Ascending aorta (tissue), 2 donors: ENCODE data around the gene TMED8. TPM values are rescaled to one million over a fixed set of nuclear protein-coding genes. Genes with fewer than 3 reads are reported as not detected.

ENCODE experiments used
- DNase-seq, 2 donors: peaks; one replicate each; pipeline ENCODE4 v3.0.0-alpha.2; 2019; ENCODE audit warnings: low spot score in 2 of 2
- H3K27ac ChIP-seq, 2 donors: fragments of 200-600 bp; sonication (generic); one replicate each; pipeline ENCODE4 v1.5.1; 2016 to 2017; ENCODE audit warnings: mild to moderate bottlenecking in 1 of 2
- H3K27me3 ChIP-seq: fragments of 200-600 bp; sonication (generic); one replicate; pipeline ENCODE4 v1.5.1; 2017
- H3K36me3 ChIP-seq, 2 donors: fragments of 200-600 bp; sonication (generic); one replicate each; pipeline ENCODE4 v1.5.1; 2016
- H3K4me1 ChIP-seq, 2 donors: fragments of 200-600 bp; sonication (generic); one replicate each; pipeline ENCODE4 v1.5.1; 2016 to 2017; ENCODE audit warnings: mild to moderate bottlenecking in 1 of 2
- H3K4me3 ChIP-seq, 2 donors: fragments of 200-600 bp; sonication (generic); one replicate each; pipeline ENCODE4 v1.5.1; 2016 to 2017; ENCODE audit warnings: mild to moderate bottlenecking in 1 of 2
- H3K9me3 ChIP-seq, 2 donors: fragments of 200-600 bp; sonication (generic); one replicate each; pipeline ENCODE4 v1.5.1; 2016
- CTCF ChIP-seq, 3 experiments: fragments of 200-600 bp in 2 of 3; fragments of 450-650 bp in 1 of 3; sonication (generic) in 2 of 3; IDR thresholded peaks; one replicate each; pipeline ENCODE4 v1.5.1; 2016 to 2019; ENCODE audit warnings: antibody characterized with exemption in 3 of 3, mild to moderate bottlenecking in 1 of 3, moderate library complexity in 1 of 3
- intact Hi-C: fragments of 100-400 bp; cut with DNase I; formaldehyde crosslinking; loops from one replicate; pipeline ENCODE4 v1.15.1; 2023
- total RNA-seq: library from RNA; depleted of rRNA; stranded (reverse); fragments of >200 nt; gene quantifications from one replicate; pipeline ENCODE4 v1.1.0, GENCODE V29; 2016

Gene TMED8, protein sequence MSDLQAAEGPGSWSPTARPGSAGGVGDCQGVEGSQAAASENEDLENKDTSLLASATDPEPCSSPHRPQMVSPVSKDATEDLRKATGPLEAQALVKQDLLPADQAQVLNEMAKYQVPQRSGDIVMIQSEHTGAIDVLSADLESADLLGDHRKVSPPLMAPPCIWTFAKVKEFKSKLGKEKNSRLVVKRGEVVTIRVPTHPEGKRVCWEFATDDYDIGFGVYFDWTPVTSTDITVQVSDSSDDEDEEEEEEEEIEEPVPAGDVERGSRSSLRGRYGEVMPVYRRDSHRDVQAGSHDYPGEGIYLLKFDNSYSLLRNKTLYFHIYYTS
- total RNA-seq: 3.7 TPM

GRCh38 chr14:77376771-77377501 lies at the start of gene TMED8, which contains the start of gene SAMD15:
Gene TMED8, minus strand, starts transcription at chr14:77377094. Its CDS starts 41 bp downstream, at chr14:77377053.
Gene SAMD15, plus strand, starts transcription at chr14:77377379. Its CDS starts 40 bp downstream, at chr14:77377419.
- Histone ChIP-seq H3K4me1 (peaks cover 3 to 12% of the 10 kb centered on the region in 2 donors), H3K27ac (peak within 1 kb of the TSS; percentile 71 to 79), H3K9me3 (no peaks in the 10 kb centered on the region), H3K27me3 (no peaks in the 10 kb centered on the region), H3K36me3 (no peaks in the 10 kb centered on the region), H3K4me3 (peak within 1 kb of the TSS; percentile 94 to 97)
- TF ChIP-seq CTCF (IDR thresholded peaks at IDR 0.05): peak in 2 of 3 experiments; percentile 32 to 39
- intact Hi-C loops: loop anchor here (1.0 kb wide), 2 partner anchors 56 to 80 kb away; partner anchors contain the start of genes GSTZ1 and VIPAS39
- peak; percentile 25 to 86 for DNase-seq

GRCh38 chr14:77426396-77426795 lies 49.5 kb upstream of the TMED8 start:
- intact Hi-C loops: no loop called here
- H3K27ac ChIP-seq: no peak overlapping the region
- peaks cover 71 to 99% of the 10 kb centered on the region in 2 donors for H3K36me3 ChIP-seq
- no peak for DNase-seq
- no peak overlapping the region for H3K4me3 ChIP-seq
- no peak for TF ChIP-seq CTCF (IDR thresholded peaks at IDR 0.05)
- no peaks in the 10 kb centered on the region for H3K4me1 ChIP-seq
- no peaks in the 10 kb centered on the region for H3K9me3 ChIP-seq
- H3K27me3 ChIP-seq: no peaks in the 10 kb centered on the region

DNA sequence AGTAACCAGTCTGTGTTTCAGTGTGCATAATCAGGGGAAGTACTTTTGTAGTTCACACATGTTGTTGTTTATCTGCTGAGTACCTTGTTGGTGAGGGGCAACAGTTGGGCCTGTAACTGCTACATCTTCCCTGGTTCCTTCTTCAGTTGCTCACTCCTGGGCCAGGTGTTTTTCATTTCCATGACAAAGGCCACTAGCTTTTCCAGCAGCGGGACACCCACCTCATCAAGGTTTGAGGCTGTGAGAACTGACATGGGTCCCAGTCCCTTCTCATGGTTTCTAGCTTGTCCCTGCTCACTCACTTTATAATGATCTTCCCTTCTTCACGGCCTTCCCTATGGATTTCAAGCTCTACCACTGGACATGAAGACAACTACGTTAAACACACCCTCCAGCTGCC lies 48.0 kb upstream of the TMED8 start:
- H3K4me3 ChIP-seq: no peak overlapping the region
- no peak for DNase-seq
- peaks cover 70 to 89% of the 10 kb centered on the region in 2 donors for H3K36me3 ChIP-seq
- peaks cover 6 to 14% of the 10 kb centered on the region in 2 donors for H3K9me3 ChIP-seq
- no peaks in the 10 kb centered on the region for H3K27me3 ChIP-seq
- no peaks in the 10 kb centered on the region for H3K4me1 ChIP-seq
- TF ChIP-seq CTCF (IDR thresholded peaks at IDR 0.05): no peak
- intact Hi-C loops: no loop called here
- H3K27ac ChIP-seq: no peak overlapping the region

DNA sequence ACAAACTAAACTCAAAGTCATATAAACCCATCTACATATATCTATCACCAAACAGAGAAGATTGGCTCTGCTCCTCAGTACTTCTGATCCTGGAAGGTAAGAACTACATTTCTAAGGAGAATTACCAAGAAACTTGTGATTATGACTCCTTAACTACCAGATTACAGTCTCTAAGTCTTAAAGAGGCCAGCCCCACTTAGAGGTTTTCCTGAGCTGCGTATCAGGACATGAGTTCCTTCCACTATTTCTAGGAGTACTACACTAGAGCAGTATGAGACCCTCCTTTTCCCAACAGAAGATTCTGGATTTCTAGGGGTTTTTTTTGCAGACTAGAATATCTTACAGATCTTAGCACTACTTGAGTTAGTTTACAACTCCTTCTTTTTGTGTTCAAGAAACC lies 46.5 kb upstream of the TMED8 start, which contains the start of gene NOXRED1:
Gene NOXRED1 (minus strand): TSS at position 101 of the 400 bp plus-strand sequence. CDS start 634 bp downstream, outside the sequence.
- DNase-seq: no peak
- Histone ChIP-seq H3K36me3 (peaks cover 56 to 75% of the 10 kb centered on the region in 2 donors), H3K4me3 (no peak within 1 kb of the TSS), H3K9me3 (peaks cover 10 to 28% of the 10 kb centered on the region in 2 donors), H3K27ac (no peak within 1 kb of the TSS), H3K27me3 (no peaks in the 10 kb centered on the region), H3K4me1 (no peaks in the 10 kb centered on the region)
- intact Hi-C loops: no loop called here
- no peak for TF ChIP-seq CTCF (IDR thresholded peaks at IDR 0.05)

DNA sequence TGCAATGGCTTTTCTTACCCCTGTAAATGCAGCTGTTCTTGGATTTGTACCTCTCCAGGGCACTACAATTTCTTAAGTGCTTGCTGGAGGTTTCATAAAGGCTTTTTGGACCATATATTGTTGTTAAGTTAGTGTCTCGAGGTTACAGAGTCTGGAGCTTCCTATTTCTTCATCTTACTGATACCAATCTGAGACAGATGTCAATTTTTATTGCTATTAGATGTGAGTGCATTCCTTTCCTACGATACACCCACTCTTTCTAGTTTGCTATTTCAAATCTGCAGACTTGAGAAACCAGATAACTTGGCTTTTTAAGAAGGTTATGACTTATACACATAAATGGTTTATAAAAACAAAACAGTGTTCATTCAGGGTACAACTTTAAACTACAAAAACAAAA lies 44.3 kb upstream of the TMED8 start:
- peaks cover 34 to 53% of the 10 kb centered on the region in 2 donors for H3K36me3 ChIP-seq
- intact Hi-C loops: no loop called here
- H3K27ac ChIP-seq: no peak overlapping the region
- TF ChIP-seq CTCF (IDR thresholded peaks at IDR 0.05): no peak
- peaks cover 10 to 28% of the 10 kb centered on the region in 2 donors for H3K9me3 ChIP-seq
- no peak overlapping the region for H3K4me3 ChIP-seq
- no peaks in the 10 kb centered on the region for H3K27me3 ChIP-seq
- no peak for DNase-seq
- H3K4me1 ChIP-seq: no peaks in the 10 kb centered on the region
